ENCODE data around the gene CDK7.

GRCh38 chr5:69265931-69266330 is 31.2 kb downstream of the CDK7 start:
- TF ChIP-seq CTCF (IDR thresholded peaks at IDR 0.05) (peak in 2 of 12 donors; percentile 6 to 12), POLR2A (IDR thresholded peaks at IDR 0.05) (no peak)
